WTC11 (cell line): ENCODE measurements around the gene CCDC149. TPM values are rescaled to one million over a fixed set of nuclear protein-coding genes. Genes with fewer than 3 reads are reported as not detected.

ENCODE experiments used
- ATAC-seq: fragments of 200-7000 bp; cut with Tn5 transposase; 2 replicates; pipeline ENCODE4 v1.10.0; 2021; ENCODE audit warnings: mild to moderate bottlenecking, moderate library complexity
- CTCF ChIA-PET: fragments of 300-600 bp; sonication (Branson Sonifier 250); formaldehyde crosslinking; loops from one replicate; lab custom pipeline; 2021; ENCODE audit warnings: antibody characterized with exemption; lab: Charles Lee
- POLR2A ChIA-PET: fragments of 350-600 bp; sonication (Branson Sonifier 250); formaldehyde crosslinking; loops from one replicate; lab custom pipeline; 2021; ENCODE audit warnings: antibody characterized with exemption; lab: Charles Lee
- DNase-seq: peaks from one replicate; pipeline ENCODE4 v3.0.0; 2021; ENCODE audit warnings: low spot score
- H3K27ac Mint-ChIP-seq: 2 replicates; pipeline ENCODE4 v1.8.0; 2021; ENCODE audit warnings: mixed read lengths
- H3K27me3 Mint-ChIP-seq: 2 replicates; pipeline ENCODE4 v1.8.0; 2021; ENCODE audit warnings: low read depth, mild to moderate bottlenecking, moderate library complexity, mixed read lengths
- H3K36me3 Mint-ChIP-seq: 2 replicates; pipeline ENCODE4 v1.8.0; 2021; ENCODE audit warnings: mixed read lengths
- H3K4me1 Mint-ChIP-seq: 2 replicates; pipeline ENCODE4 v1.8.0; 2022; ENCODE audit warnings: mixed read lengths
- H3K4me3 Mint-ChIP-seq: 2 replicates; pipeline ENCODE4 v1.8.0; 2021; ENCODE audit warnings: mild to moderate bottlenecking, moderate library complexity, mixed read lengths
- H3K9me3 Mint-ChIP-seq: 2 replicates; pipeline ENCODE4 v1.8.0; 2021; ENCODE audit warnings: mixed read lengths
- AR ChIP-seq: fragments of 250-450 bp; sonication (Bioruptor Pico); IDR thresholded peaks from 2 replicates; pipeline ENCODE4 v1.9.0; 2021; ENCODE audit warnings: mild to moderate bottlenecking
- CBFB ChIP-seq: sonication (generic); formaldehyde crosslinking; IDR thresholded peaks from 2 replicates; pipeline ENCODE4 v1.8.1; 2022; ENCODE audit warnings: mild to moderate bottlenecking, low read depth, missing genetic modification reagents
- CTCF ChIP-seq: fragments of 200-600 bp; IDR thresholded peaks from 2 replicates; pipeline ENCODE4 v1.8.0; 2022; ENCODE audit warnings: antibody characterized with exemption
- E2F4 ChIP-seq: sonication (generic); formaldehyde crosslinking; IDR thresholded peaks from 2 replicates; pipeline ENCODE4 v1.8.1; 2022; ENCODE audit warnings: low read depth, mild to moderate bottlenecking, moderate library complexity, missing genetic modification reagents, borderline replicate concordance
- GTF2I ChIP-seq: fragments of 250-450 bp; sonication (Bioruptor Pico); conservative IDR thresholded peaks from 2 replicates; pipeline ENCODE4 v1.4.0; 2021; ENCODE audit warnings: mild to moderate bottlenecking
- JUN ChIP-seq: sonication (generic); formaldehyde crosslinking; IDR thresholded peaks from 2 replicates; pipeline ENCODE4 v1.8.0; 2023; ENCODE audit warnings: mild to moderate bottlenecking, missing genetic modification reagents
- MAX ChIP-seq: sonication (generic); formaldehyde crosslinking; IDR thresholded peaks from 2 replicates; pipeline ENCODE4 v1.8.0; 2022; ENCODE audit warnings: mild to moderate bottlenecking, missing genetic modification reagents
- MLX ChIP-seq: sonication (generic); formaldehyde crosslinking; IDR thresholded peaks from 2 replicates; pipeline ENCODE4 v1.8.1; 2023; ENCODE audit warnings: mild to moderate bottlenecking, missing genetic modification reagents, moderate library complexity
- PRRX2 ChIP-seq: fragments of 250-450 bp; sonication (Bioruptor Pico); IDR thresholded peaks from 2 replicates; pipeline ENCODE4 v1.8.0; 2021; ENCODE audit warnings: mild to moderate bottlenecking
- RORB ChIP-seq: fragments of 250-450 bp; sonication (Bioruptor Pico); IDR thresholded peaks from 2 replicates; pipeline ENCODE4 v1.9.0; 2021; ENCODE audit warnings: mild to moderate bottlenecking
- STAT6 ChIP-seq: sonication (generic); formaldehyde crosslinking; conservative IDR thresholded peaks from 2 replicates; pipeline ENCODE4 v1.8.1; 2023; ENCODE audit warnings: mild to moderate bottlenecking, low read depth, missing genetic modification reagents, moderate library complexity
- ZMAT4 ChIP-seq: fragments of 250-450 bp; sonication (Bioruptor Pico); IDR thresholded peaks from 2 replicates; pipeline ENCODE4 v1.9.0; 2021; ENCODE audit warnings: mild to moderate bottlenecking
- ZNF138 ChIP-seq: sonication (generic); formaldehyde crosslinking; conservative IDR thresholded peaks from 2 replicates; pipeline ENCODE4 v1.8.1; 2022; ENCODE audit warnings: mild to moderate bottlenecking, moderate library complexity, missing genetic modification reagents
- total RNA-seq: library from RNA; stranded (reverse); gene quantifications from 3 replicates; pipeline ENCODE4 v1.2.3, GENCODE V29; 2021

Gene CCDC149
- total RNA-seq, 1 experiment from 2014 or later, result 3.9 TPM

GRCh38 chr4:24927049-24927448 is 14.2 kb upstream of the CCDC149 start:
- ChIA-PET POLR2A (no interaction called here), CTCF (interaction anchor here (2.1 kb wide), 1 partner anchor 53 kb away, joined by 5 read pairs; no protein-coding TSS in a partner anchor)
- Mint-ChIP-seq H3K36me3 (no peaks in the 10 kb centered on the region), H3K27me3 (peaks cover 22% of the 10 kb centered on the region), H3K27ac (no peak overlapping the region), H3K4me1 (peaks cover 18% of the 10 kb centered on the region), H3K9me3 (peaks cover 13% of the 10 kb centered on the region), H3K4me3 (no peak overlapping the region)
- no peak for TF ChIP-seq ZNF138 (CRISPR knock-in tag)
- no peak for TF ChIP-seq RORB (CRISPR knock-in tag)
- no peak for TF ChIP-seq GTF2I
- TF ChIP-seq CTCF, result no peak
- TF ChIP-seq ZMAT4 (CRISPR knock-in tag), result no peak
- TF ChIP-seq CBFB, result no peak
- no peak for TF ChIP-seq E2F4 (CRISPR knock-in tag)
- ATAC-seq (no peak), DNase-seq (no peak)

GRCh38 chr4:24924309-24924781 is 11.5 kb upstream of the CCDC149 start:
- peaks cover 18% of the 10 kb centered on the region for H3K4me1 Mint-ChIP-seq
- H3K36me3 Mint-ChIP-seq, result 0 out of 2 replicates have a peak, but pooled peaks cover 5% of the 10 kb centered on the region
- TF ChIP-seq JUN (CRISPR knock-in tag) (no peak), ZNF138 (CRISPR knock-in tag) (no peak), MLX (CRISPR knock-in tag) (no peak), PRRX2 (CRISPR knock-in tag) (no peak), STAT6 (CRISPR knock-in tag) (no peak), AR (CRISPR knock-in tag) (no peak), MAX (CRISPR knock-in tag) (no peak)
- ChIA-PET POLR2A (interaction anchor here (0.6 to 0.8 kb wide), 2 partner anchors 8 to 54 kb away, joined by 3 read pairs; no protein-coding TSS in a partner anchor), CTCF (interaction anchor here (1.2 kb wide), 1 partner anchor 56 kb away, joined by 4 read pairs; no protein-coding TSS in a partner anchor)
- H3K27me3 Mint-ChIP-seq, result peaks cover 21% of the 10 kb centered on the region
- H3K9me3 Mint-ChIP-seq, result peaks cover 32% of the 10 kb centered on the region
- H3K27ac Mint-ChIP-seq, result no peak overlapping the region
- ATAC-seq (no peak), DNase-seq (no peak)
- H3K4me3 Mint-ChIP-seq, result no peak overlapping the region
